ENCODE results near the gene TES.
"Not testable (repeated sequence)": the region's sequence is repeated elsewhere in the genome, so short reads cannot be mapped to it uniquely, and the experiment has no call there.

TES gene

GRCh38 chr7:116223588-116223987, 13.2 kb downstream of the TES start:
- DNase-seq (ENCODE audit: low spot score): no peak

- no peak for DNase-seq (ENCODE audit: low spot score)
Observed at GRCh38 chr7:116224492-116225098, 14.3 kb downstream of the TES start.

GRCh38 chr7:116225860-116226259, 15.5 kb downstream of the TES start:
- DNase-seq (ENCODE audit: low spot score): no peak

- DNase-seq (ENCODE audit: low spot score): no peak
Observed at GRCh38 chr7:116226664-116227063, 16.3 kb downstream of the TES start.

- no peak for DNase-seq (ENCODE audit: low spot score)
Observed at GRCh38 chr7:116227678-116228239, 17.4 kb downstream of the TES start.

- no peak for DNase-seq (ENCODE audit: low spot score)
Observed at GRCh38 chr7:116228241-116228640, 17.9 kb downstream of the TES start.

- no peak for DNase-seq (ENCODE audit: low spot score)
Observed at GRCh38 chr7:116229366-116229765, 19.0 kb downstream of the TES start.

GRCh38 chr7:116230191-116231005, 20.1 kb downstream of the TES start:
- no peak for DNase-seq (ENCODE audit: low spot score)

GRCh38 chr7:116231543-116231942, 21.2 kb downstream of the TES start:
- no peak for DNase-seq (ENCODE audit: low spot score)

GRCh38 chr7:116231949-116232348, 21.6 kb downstream of the TES start:
- DNase-seq (ENCODE audit: low spot score): no peak

GRCh38 chr7:116232350-116232749, 22.0 kb downstream of the TES start:
- no peak for DNase-seq (ENCODE audit: low spot score)

GRCh38 chr7:116232920-116233319, 22.6 kb downstream of the TES start:
- DNase-seq (ENCODE audit: low spot score): no peak

GRCh38 chr7:116234517-116235200, 24.3 kb downstream of the TES start:
- no peak for DNase-seq (ENCODE audit: low spot score)

- DNase-seq (ENCODE audit: low spot score): no peak
Observed at GRCh38 chr7:116235380-116235779, 25.0 kb downstream of the TES start.

- DNase-seq (ENCODE audit: low spot score): no peak
Observed at GRCh38 chr7:116236020-116236630, 25.8 kb downstream of the TES start.

- no peak for DNase-seq (ENCODE audit: low spot score)
Observed at GRCh38 chr7:116239020-116239419, 28.7 kb downstream of the TES start.

GRCh38 chr7:116239434-116239833, 29.1 kb downstream of the TES start:
- no peak for DNase-seq (ENCODE audit: low spot score)

- no peak for DNase-seq (ENCODE audit: low spot score)
Observed at GRCh38 chr7:116240024-116240668, 29.8 kb downstream of the TES start.

GRCh38 chr7:116241291-116241690, 31.0 kb downstream of the TES start:
- no peak for DNase-seq (ENCODE audit: low spot score)

GRCh38 chr7:116242178-116242577, 31.8 kb downstream of the TES start:
- DNase-seq (ENCODE audit: low spot score): no peak

GRCh38 chr7:116242759-116243158, 32.4 kb downstream of the TES start:
- no peak for DNase-seq (ENCODE audit: low spot score)

GRCh38 chr7:116244803-116245202, 34.5 kb downstream of the TES start:
- DNase-seq (ENCODE audit: low spot score): not testable (repeated sequence)

All from left forelimb (tissue), 1 donor.